ENCODE measurements around the gene GDF9.

GRCh38 chr5:132848270-132848669 is 18.0 kb downstream of the GDF9 start:
- TF ChIP-seq POLR2A (IDR thresholded peaks at IDR 0.05; ENCODE audit: borderline replicate concordance, extremely low read depth, insufficient read depth, insufficient read length): no peak
- no peak for TF ChIP-seq ZNF274 (IDR thresholded peaks at IDR 0.05; ENCODE audit: low read depth, low read length)
- TF ChIP-seq, protein P1, sequence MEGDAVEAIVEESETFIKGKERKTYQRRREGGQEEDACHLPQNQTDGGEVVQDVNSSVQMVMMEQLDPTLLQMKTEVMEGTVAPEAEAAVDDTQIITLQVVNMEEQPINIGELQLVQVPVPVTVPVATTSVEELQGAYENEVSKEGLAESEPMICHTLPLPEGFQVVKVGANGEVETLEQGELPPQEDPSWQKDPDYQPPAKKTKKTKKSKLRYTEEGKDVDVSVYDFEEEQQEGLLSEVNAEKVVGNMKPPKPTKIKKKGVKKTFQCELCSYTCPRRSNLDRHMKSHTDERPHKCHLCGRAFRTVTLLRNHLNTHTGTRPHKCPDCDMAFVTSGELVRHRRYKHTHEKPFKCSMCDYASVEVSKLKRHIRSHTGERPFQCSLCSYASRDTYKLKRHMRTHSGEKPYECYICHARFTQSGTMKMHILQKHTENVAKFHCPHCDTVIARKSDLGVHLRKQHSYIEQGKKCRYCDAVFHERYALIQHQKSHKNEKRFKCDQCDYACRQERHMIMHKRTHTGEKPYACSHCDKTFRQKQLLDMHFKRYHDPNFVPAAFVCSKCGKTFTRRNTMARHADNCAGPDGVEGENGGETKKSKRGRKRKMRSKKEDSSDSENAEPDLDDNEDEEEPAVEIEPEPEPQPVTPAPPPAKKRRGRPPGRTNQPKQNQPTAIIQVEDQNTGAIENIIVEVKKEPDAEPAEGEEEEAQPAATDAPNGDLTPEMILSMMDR (IDR thresholded peaks at IDR 0.05 in 2 of 3, conservative IDR thresholded peaks at IDR 0.05 in 1 of 3; ENCODE audit: borderline replicate concordance in 1 of 3, insufficient read depth in 1 of 3, low read depth in 2 of 3, low read length in 2 of 3): no peak
- no peak for TF ChIP-seq REST (IDR thresholded peaks at IDR 0.05; ENCODE audit: low read depth)
- TF ChIP-seq POLR2AphosphoS5 (IDR thresholded peaks at IDR 0.05; ENCODE audit: low read depth, low read length): no peak
- TF ChIP-seq, protein P2, sequence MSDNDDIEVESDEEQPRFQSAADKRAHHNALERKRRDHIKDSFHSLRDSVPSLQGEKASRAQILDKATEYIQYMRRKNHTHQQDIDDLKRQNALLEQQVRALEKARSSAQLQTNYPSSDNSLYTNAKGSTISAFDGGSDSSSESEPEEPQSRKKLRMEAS (IDR thresholded peaks at IDR 0.05): no peak
- no peak for TF ChIP-seq ZBTB33 (IDR thresholded peaks at IDR 0.05; ENCODE audit: extremely low read depth, insufficient replicate concordance, low read length)
- TF ChIP-seq EZH2 (IDR thresholded peaks at IDR 0.05): no peak

All from HCT116 (cell line).